Fibroblast of mammary gland (primary cell): Measurements from ENCODE around the gene CNRIP1.
"Not testable (repeated sequence)": the region's sequence is repeated elsewhere in the genome, so short reads cannot be mapped to it uniquely, and the experiment has no call there.

Source experiments
- DNase-seq: peaks from one replicate; pipeline ENCODE4 v3.0.0-alpha.2; 2010; ENCODE audit warnings: low read depth
- H3K4me3 ChIP-seq: 2 replicates; pipeline ENCODE4 v1.5.1; 2011; ENCODE audit warnings: low read depth, mild to moderate bottlenecking, low read length, moderate library complexity; ENCODE audit not compliant: control insufficient read depth
- CTCF ChIP-seq: conservative IDR thresholded peaks from 2 replicates; pipeline ENCODE4 v1.5.1; 2011; ENCODE audit warnings: low read depth, low read length, inconsistent platforms; ENCODE audit not compliant: control insufficient read depth, insufficient read depth

CNRIP1 gene

GRCh38 chr2:68352651-68353391 is 33.1 kb upstream of the CNRIP1 start:
- peak; percentile 27 for DNase-seq
- H3K4me3 ChIP-seq: no peak overlapping the region
- no peak for TF ChIP-seq CTCF

- DNase-seq: no peak
These were observed 32.2 kb upstream of the CNRIP1 start for GRCh38 chr2:68351997-68352396.

GRCh38 chr2:68349091-68349490 is 29.3 kb upstream of the CNRIP1 start:
- H3K4me3 ChIP-seq, DNase-seq: not testable (repeated sequence)

More at GRCh38 chr2:68351997-68352396, 32.2 kb upstream of the CNRIP1 start:
- TF ChIP-seq CTCF: no peak
- H3K4me3 ChIP-seq: no peak overlapping the region

GRCh38 chr2:68345129-68345875 is 25.6 kb upstream of the CNRIP1 start:
- peak; percentile 32 for DNase-seq
- peak overlapping the region; percentile 30 for H3K4me3 ChIP-seq
- no peak for TF ChIP-seq CTCF

- no peak for DNase-seq
- no peak overlapping the region for H3K4me3 ChIP-seq
- no peak for TF ChIP-seq CTCF
These were observed 24.3 kb upstream of the CNRIP1 start for GRCh38 chr2:68344031-68344430.

GRCh38 chr2:68342470-68342869 is 22.7 kb upstream of the CNRIP1 start:
- no peak overlapping the region for H3K4me3 ChIP-seq
- DNase-seq: no peak
- no peak for TF ChIP-seq CTCF

GRCh38 chr2:68341583-68341982 is 21.8 kb upstream of the CNRIP1 start:
- H3K4me3 ChIP-seq: no peak overlapping the region

More at GRCh38 chr2:68341583-68341982, 21.8 kb upstream of the CNRIP1 start:
- no peak for TF ChIP-seq CTCF
- no peak for DNase-seq
